SHP77 (cell line): ENCODE results near the gene CA5B.
"Not testable (repeated sequence)": the region's sequence is repeated elsewhere in the genome, so short reads cannot be mapped to it uniquely, and the experiment has no call there.

Source experiments
- DNase-seq, 2 experiments: peaks; one replicate each; lab custom pipeline; 2025; lab: John Stamatoyannopoulos, UW

The CA5B gene, protein sequence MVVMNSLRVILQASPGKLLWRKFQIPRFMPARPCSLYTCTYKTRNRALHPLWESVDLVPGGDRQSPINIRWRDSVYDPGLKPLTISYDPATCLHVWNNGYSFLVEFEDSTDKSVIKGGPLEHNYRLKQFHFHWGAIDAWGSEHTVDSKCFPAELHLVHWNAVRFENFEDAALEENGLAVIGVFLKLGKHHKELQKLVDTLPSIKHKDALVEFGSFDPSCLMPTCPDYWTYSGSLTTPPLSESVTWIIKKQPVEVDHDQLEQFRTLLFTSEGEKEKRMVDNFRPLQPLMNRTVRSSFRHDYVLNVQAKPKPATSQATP

DNA sequence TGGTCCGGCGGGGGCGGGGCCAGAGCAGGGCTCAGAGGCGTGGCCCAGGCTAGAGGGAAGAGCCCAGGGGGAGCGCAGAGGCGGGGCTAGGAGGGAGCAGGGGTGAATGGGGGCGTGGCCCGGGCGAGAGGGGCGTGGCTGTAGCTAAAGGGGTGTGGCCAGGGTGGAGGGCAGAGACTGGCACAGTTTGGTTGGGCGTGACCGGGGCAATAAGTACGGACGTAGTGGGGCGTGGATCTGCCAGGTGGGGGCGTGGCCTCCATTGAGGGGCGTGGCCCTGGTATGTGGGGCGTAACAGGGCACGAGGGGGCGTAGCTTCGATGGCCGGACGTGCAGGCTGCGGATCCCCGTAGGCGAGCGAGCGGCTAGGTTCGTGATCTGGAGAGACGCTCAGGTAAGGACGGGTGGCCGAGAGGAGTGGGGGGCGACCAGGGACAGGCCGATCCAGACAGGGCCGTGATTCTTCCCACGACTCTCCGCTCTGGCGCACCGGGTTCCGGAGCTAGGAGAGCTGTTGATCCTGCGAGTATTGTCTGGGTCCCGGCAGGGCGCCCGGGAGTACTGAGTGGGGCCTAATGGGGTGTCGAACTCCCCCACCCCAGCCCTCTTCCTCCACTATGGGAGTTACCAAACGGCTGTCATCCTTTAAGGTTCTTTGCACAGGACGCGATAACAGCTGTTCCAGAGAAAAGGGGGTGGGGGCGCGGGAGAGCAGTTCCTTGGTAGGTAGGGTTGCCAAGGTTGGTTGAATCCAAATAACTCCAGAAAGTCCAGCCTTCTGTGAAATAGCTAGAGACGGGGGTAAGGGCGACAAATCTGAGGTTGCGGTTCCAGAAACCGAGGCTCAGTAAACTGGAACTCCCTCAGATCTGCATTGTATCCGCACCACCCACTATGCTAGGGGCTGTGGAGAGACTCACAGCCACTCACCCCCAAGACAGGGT is at the start of gene CA5B:
Gene CA5B (plus strand): TSS at position 312 of the 944 bp plus-strand sequence. CDS start 11,754 bp downstream, outside the sequence.
- peak; percentile 57 to 77 for DNase-seq

DNA sequence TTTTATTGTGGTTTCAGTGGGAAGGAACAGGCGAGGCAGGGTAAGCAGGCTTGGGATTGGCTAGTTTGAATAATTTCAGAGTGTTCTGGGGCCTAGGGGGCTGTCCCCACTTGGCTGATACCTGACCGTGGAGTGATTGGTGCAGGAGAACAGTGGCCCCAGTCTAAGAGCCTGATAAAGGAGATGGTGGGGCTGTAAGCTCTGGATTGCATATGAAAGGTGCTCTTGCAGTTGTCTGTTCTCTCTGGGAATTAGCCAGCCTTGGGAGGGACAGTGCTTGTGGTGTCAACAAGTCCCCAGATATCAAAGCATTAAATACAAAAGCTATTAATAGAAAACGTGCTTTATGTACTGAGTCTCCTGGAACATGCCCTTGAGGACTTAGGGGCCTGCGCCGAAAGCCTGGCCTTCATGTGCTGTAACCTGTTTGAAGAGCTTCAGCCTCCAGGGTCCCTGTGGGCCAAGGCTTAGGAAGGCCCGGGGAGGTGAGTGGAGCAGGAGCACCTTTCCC is 43.1 kb upstream of the CA5B start:
- DNase-seq, result no peak

DNA sequence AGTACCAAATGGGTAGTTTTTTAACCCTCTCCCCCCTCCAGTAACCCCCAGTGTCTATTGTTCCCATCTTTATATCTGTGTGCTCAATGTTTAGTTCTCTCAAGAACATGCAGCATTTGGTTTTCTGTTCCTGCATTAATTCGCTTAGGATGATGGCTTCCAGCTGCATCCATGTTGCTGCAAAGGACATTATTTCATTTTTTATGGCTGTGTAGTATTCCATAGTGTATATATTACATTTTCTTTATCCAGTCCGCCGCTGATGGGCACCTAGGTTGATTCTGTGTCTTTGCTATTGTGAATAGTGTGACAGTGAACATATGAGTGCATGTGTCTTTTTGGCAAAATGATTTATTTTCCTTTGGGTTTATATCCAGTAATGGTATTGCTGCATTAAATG is 41.6 kb upstream of the CA5B start:
- no peak for DNase-seq

DNA sequence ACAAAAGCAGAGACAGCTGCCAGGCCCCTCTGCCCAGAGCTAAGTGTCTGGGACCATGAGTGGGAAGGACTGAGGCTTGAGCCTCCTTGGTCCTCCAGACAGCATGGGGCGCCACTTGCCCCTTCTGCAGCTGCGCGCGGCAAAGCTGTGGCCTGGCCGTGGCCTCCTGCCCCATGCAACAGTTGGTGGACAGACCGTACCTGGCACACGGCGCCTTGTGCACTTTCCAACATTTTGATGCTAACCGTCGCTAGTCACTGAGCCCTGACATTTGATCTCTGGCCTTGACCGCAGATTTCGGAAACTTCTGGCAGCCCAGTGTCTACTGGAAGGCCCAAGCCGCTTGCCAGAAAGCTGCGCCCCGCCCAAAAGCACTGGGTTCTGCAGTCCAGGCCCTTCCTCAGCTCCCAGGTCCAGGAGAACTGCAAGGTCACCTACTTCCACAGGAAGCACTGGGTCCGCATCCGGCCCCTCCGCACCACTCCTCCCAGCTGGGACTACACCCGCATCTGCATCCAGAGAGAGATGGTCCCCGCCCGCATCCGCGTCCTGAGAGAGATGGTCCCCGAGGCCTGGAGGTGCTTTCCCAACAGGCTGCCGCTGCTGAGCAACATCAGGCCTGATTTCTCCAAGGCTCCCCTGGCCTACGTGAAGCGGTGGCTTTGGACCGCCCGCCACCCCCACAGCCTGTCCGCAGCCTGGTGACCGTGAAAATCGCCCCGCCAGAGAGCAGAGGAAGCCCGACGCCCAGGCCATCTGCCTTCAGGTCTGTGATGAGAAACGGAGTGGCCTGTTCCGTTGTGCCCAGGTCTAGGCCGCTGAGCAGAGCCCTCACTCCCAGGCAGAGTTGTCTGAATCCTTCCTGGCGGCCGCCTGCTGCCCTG is 35.3 kb upstream of the CA5B start:
- DNase-seq, result no peak

DNA sequence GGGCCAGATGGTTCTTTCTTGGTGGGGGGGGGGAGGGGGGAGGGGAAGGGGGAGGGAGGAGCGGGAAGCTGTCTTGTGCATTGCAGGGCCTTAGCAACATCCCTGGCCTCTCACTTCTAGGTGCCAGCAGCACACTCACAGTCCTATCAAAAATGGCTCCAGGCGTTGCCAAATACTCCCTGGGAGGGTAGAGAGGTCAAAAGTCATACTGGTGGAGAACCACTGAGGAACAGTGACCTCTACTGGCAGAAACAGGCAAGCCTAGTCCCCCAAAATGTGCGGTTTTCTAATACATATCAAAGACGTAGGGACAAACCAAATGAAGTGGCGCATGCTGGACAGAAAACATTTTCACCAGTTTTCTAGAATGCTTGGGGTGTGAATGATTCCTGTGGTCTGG is 34.3 kb upstream of the CA5B start:
- DNase-seq, result not testable (repeated sequence)

DNA sequence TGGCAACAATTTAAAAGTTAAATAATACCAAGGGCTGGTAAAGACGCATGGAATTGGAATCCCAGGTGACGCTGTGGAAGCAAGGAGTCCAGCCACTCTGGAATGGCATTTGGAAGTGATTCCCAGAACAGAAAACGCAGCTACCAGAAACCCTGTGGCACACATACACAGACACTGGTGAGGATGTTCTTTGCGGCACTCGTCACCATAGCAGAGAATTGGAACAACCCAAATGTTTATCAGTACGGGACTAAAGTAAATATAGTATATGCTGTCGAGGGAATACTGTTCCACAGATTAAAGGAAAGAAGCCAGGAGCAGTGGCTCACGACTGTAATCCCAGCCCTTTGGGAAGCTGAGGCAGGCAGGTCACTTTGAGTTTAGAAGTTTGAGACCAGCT is 33.8 kb upstream of the CA5B start:
- DNase-seq, result not testable (repeated sequence)

DNA sequence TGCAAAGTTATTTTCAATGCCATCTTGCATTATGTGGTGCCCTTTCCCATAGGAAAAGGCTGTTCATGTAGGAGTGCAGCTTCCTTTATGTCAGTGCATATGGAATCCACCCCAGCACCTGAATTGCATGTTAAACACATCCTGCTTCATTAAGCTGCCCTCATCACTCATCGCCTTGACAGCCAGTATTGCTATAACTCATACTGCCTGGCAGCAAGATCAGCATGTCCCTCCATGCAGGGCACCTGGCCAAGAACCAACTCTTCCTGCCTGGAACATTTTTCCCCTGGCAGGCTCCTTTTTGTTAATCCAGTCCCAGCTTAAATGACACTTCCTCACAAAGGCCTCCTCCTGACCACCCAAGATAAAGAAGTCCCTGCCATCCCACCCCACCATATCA is 23.5 kb upstream of the CA5B start:
- no peak for DNase-seq

DNA sequence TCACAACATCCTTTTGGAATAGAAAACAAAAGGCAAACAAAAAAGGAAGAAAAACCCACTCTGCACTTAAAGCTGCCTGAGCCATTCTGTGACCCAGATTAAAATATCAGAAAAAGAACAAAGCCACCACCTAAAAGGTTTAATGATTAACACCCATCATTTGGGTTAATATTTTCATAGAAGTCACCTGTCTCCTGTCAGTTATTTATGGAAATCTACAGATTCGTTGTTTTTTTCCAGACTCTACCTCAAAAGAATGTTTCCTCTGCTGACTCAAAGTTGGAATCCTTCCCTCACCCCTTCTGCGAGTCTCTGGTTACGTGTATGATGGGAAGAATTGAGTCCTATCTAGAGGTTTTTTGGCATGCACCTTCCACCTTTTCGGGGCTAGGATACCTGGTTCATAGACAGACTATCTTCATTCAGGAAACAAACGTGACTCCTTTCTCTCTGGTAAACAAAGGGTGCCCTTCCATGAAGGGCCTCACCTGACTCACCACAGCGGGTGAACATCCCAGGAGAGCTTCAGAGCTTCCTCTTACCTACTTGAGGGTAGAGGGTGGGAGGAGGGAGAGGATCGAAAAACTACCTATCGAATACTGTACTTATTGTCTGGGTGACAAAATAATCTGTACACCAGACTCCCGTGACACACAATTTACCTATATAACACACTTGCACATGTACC is 19.6 kb upstream of the CA5B start:
- no peak for DNase-seq

DNA sequence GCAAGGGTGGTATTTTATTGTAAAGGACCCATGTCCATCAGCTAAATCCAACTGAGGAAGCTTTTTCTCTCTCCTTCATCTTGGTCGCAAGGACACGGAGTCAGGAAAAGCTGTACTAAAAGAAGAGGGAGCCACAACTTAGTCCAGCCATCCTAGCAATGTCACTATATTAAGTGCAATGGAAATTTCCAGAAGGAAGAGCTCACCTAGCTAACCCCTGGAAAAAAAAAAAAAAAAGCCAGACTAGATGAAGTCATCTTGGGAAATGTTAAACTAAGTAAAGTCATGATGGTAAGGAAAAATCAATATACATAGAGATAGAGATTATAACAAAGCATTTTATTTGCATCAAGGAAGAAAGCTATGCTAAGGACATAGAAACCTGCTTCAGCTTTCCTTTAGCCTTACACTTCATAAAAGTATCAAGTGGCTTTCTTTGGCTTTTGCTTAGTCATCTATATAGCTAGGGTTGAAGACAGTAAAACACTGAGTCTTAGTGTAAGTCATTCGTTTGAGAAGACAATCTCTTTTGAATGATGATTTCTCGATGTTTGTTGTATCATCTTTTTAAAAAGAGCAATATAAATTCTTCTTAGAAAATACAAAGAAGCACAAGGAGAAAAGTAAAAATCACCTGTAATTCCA is 18.6 kb upstream of the CA5B start:
- DNase-seq, result no peak

DNA sequence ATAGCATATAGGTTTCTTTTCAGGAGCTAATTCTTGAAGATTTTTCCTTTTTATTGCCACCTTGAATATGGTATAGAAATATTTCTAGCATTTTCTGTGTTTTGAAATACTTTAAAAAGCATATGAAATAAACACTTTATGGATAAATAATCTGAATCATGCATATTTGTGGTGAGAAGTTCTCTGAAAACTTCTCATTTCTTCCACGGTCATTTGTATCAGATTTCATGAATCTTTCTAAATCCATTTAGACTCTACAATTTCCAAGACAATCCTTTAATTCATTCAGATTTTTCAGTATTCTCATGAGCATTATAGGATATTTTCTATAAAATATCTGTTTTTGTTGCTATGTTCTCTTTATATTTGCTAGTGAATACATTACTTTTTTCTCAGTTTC is 16.2 kb upstream of the CA5B start:
- DNase-seq, result no peak

DNA sequence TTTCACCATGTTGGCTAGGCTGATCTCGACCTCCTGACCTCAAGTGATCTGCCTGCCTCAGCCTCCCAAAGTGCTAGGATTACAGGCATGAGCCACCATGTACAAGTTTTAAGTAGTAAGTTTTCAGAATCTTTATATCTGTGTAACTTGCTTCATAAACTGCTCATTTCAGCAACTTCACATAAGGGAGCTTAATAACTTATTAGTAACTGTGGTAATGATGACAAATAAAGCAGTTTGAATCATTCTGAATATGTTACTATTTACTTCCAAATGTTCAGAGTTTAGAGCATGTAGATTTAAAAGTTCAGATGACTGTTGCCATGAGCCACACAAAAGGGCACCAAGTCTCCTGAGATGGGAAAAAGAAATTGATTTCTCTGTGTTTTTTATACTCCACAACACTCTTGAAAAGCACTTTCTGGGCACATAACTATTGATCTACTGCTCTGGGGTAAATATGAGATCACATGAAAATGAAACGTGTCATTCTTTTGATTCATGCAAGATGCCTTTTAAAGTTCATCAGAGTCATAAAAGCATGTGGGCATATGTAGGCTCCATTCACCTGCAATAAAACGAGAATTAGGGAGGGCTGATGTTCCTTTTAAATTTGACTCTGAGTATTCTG is 14.1 kb upstream of the CA5B start:
- DNase-seq, result no peak

DNA sequence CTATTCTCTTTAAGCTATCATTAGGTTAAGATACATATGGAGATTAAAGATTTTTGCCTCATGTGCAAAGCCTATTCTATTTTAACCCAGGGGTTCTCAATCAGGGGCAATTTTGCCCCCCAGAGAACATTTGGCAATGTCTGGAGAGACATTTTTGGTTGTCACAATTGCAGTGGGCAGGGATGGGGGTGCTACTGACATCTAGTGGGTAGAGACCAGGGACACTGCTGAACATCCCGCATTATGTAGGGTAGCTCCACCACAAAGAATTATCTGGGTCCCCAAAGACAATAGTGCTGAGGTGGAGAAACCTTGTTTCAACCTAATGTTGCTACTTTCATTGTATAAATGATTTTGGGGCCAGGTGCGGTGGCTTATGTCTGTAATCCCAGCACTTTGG is 13.2 kb upstream of the CA5B start:
- no peak for DNase-seq

DNA sequence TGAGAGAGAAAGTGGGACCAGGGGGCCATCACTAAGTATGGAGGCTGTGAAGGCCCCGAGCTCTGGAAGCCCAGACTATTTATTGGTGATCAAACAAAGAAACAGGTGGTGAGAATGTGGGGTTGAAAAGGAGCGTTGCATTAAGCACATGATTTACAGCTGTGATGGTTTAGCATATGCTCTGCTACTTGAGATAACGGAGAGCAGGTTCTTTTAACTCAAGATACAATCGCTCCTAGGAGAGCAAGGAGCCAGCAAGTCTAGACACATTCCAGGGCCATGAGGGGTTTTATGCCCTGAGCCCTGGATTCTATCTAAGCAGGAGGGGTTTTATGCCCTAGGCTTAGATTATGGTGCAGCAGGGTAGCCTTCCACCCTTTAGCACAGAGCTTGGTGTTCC is 6.7 kb upstream of the CA5B start:
- not testable (repeated sequence) for DNase-seq

DNA sequence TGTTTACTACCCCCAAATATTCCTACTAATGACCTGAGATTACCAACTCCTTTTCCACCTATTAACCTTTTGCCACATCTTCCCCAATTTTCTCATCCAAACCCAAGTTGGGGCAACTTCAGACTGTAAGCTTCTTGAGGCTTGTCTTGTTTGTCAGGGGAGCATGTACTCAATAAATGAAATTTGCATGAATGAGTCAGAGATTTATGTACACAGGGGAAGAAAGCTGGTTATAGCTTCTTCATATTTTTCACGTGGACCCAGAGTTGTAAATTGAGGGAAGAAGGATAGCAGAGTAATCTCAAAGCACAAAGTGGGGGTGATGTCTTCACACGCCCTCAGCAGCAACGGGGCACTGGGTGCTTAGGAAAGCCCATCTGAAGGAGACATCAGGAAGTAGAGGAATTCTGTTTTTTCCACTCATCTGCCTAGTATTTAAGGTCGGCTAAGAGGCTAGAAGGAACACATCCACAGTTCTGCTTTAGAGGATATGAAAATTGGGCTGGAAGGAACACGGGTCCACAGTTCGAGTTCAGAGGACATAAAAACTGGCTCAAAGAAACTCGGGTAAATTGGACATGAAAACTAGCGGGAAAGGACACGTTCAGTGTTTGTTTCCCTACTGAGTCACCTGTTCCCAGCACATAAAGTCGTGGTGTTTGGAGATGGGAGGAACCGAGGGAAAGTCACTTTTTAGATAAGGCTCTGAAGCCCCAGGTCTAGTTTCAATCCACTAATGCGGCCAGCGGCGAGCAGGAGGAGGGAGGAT is 696 bp upstream of the CA5B start:
- no peak for DNase-seq

DNA sequence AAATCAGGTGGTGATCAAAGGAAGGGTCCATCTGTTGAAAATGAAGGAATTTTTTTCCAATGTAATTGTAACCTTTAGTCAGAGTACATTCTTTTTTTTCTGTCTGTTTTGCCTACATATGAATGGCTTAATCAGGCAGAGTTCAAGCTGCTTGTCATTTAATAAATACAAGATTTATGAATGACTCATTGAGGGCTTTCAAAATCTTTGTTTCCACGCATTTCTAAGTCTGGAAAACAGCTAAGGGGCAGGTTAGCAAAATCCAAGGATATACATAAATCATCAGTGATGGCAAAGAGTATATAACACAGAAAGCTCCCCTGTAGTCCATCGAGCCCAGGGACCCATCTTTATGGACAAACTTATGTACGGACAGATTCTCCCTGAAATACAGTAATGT is 1.8 kb downstream of the CA5B start:
- no peak for DNase-seq

DNA sequence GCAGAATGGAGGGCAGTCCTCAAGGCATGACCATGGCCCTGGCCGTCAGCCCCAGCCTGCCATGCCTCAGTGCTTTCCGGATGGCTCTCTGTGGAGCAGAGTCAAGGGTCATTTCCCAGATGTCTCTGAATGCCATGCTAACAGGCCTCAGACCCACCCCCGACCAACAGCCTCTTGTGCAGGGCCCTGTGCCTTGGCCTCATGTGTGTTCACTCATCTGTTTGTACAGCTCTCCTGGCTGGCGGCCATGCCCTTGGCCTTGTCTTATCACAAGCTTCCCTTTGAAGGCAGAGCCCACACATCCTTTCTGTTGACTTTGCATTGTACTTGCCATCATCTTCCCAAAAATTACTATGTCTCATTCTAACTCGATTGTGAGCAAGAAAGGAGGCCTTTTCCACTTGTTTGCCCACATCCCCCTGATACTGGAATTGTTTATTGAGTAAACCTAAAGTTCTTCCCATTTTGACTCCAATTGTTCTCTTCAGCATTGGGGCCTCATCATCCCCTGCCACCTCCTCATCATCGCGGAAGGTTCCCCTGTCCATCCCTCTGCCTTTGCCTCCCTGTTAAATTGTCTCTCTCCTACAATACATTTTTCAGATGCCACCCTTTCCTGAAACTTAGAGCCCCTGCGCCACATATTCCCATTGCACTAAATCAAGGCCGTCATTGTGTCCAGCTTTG is 6.3 kb downstream of the CA5B start:
- DNase-seq, result no peak

DNA sequence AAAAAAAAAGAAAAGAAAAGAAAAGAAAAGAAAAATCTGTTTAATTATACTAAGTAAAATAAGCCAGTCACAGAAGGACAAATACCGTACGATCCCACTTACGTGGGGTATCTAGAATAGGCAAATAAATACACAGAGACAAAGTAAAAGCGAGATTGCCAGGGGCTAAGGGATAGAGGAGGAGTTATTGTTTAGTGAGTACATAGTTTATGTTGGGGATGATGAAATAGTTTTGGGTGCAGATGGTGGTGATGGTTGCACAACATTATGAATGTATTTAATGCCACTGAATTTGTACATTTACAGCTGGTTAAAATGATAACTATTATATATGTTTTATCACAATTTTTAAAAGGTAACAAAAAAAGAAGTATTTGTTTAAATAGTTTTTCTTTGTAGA is 7.1 kb downstream of the CA5B start:
- DNase-seq, result no peak

DNA sequence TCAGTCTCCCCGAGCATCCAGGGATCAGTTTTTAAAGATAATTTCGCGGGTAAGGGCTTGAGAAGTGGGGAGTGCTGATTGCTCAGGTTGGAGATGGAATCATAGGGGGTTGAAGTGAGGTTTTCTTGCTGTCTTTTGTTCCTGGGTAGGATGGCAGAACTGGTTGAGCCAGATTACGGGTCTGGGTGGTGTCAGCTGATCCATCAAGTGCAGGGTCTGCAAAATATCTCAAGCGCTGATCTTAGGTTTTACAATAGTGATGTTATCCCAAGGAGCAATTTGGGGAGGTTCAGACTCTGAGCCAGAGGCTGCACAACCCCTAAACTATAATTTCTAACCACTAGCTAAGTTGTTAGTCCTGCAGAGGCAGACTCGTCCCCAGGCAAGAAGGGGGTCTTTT is 8.6 kb downstream of the CA5B start:
- not testable (repeated sequence) for DNase-seq

DNA sequence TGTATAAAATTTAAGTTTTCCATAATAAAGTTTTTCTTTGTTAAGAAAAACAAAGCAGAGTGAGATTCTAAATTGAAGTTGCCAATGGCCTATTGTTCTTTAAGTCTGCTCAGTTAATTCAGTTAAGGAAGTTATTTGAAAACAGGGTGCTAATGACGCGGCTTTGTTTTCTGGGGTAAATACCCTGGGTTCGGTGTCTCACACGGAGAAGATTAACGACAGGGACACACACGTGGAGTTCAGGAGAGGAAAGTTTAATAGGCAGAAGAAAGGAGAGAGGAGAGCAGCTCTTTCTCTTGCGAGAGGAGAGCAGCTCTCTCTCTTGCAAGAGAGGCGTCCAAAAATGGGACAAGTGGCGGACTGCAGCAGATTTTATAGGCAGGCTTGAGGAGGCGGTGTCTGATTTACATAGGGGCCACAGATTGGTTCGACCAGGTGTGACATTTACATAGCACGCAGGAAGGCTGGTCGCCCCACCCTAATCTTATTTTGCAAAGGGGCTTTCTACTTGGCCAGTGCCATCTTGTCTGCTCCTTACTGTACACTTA is 9.6 kb downstream of the CA5B start:
- DNase-seq, result no peak
